DND-41 (cell line): ENCODE results near the gene CPT1A.

Experiments
- ATAC-seq: fragments of 200-7000 bp; cut with Tn5 transposase; 3 replicates; pipeline ENCODE4 v1.9.1; 2021; ENCODE audit warnings: low read depth; ENCODE audit not compliant: insufficient read depth
- DNase-seq: peaks from one replicate; pipeline ENCODE4 v3.0.0-alpha.2; 2020
- H2AFZ ChIP-seq: 2 replicates; pipeline ENCODE4 v1.6.0; 2012; ENCODE audit warnings: low read depth, low read length
- H3K27ac ChIP-seq: 2 replicates; pipeline ENCODE4 v1.5.1; 2012; ENCODE audit warnings: low read length, inconsistent platforms
- H3K27me3 ChIP-seq: fragments of 200-600 bp; sonication (generic); 2 replicates; pipeline ENCODE4 v1.6.0; 2012; ENCODE audit warnings: low read length, mild to moderate bottlenecking, inconsistent platforms; ENCODE audit not compliant: insufficient read depth, poor library complexity
- H3K36me3 ChIP-seq: 2 replicates; pipeline ENCODE4 v1.5.1; 2012; ENCODE audit warnings: low read length, inconsistent platforms; ENCODE audit not compliant: insufficient read depth
- H3K4me1 ChIP-seq: 2 replicates; pipeline ENCODE4 v1.5.1; 2012; ENCODE audit warnings: mild to moderate bottlenecking, low read length; ENCODE audit not compliant: insufficient read depth
- H3K4me2 ChIP-seq: 2 replicates; pipeline ENCODE4 v1.6.0; 2012; ENCODE audit warnings: mild to moderate bottlenecking, moderate library complexity, low read length, inconsistent platforms; ENCODE audit not compliant: insufficient read depth
- H3K4me3 ChIP-seq, 2 experiments: fragments of 200-600 bp in 1 of 2; shearing (Covaris generic) in 1 of 2; 2 replicates each; pipeline ENCODE4 v1.5.1; 2012 to 2016; ENCODE audit warnings: inconsistent platforms in 2 of 2, low read length in 2 of 2, mild to moderate bottlenecking in 2 of 2, low read depth in 1 of 2, moderate library complexity in 1 of 2
- H3K79me2 ChIP-seq: 2 replicates; pipeline ENCODE4 v1.6.0; 2012; ENCODE audit warnings: low read length, inconsistent platforms; ENCODE audit not compliant: insufficient read depth
- H3K9ac ChIP-seq: 2 replicates; pipeline ENCODE4 v1.6.0; 2012; ENCODE audit warnings: low read depth, mild to moderate bottlenecking, inconsistent platforms, low read length, moderate library complexity
- H3K9me3 ChIP-seq: 2 replicates; pipeline ENCODE4 v1.5.1; 2012; ENCODE audit warnings: low read length, moderate library complexity, mild to moderate bottlenecking, inconsistent platforms; ENCODE audit not compliant: insufficient read depth, severe bottlenecking
- H4K20me1 ChIP-seq: 2 replicates; pipeline ENCODE4 v1.6.0; 2012; ENCODE audit warnings: low read length; ENCODE audit not compliant: insufficient read depth
- CTCF ChIP-seq: IDR thresholded peaks from 2 replicates; pipeline ENCODE4 v1.5.1; 2012; ENCODE audit warnings: borderline replicate concordance, low read length, moderate library complexity, mild to moderate bottlenecking; ENCODE audit not compliant: poor library complexity, severe bottlenecking; ENCODE audit errors: extremely low read depth
- EZH2 ChIP-seq: IDR thresholded peaks from 3 replicates; pipeline ENCODE4 v1.6.1; 2012; ENCODE audit warnings: borderline replicate concordance, low read depth, mild to moderate bottlenecking, moderate library complexity, low read length, inconsistent platforms; ENCODE audit not compliant: severe bottlenecking

CPT1A gene

GRCh38 chr11:68843703-68844312 lies 2.1 kb upstream of the CPT1A start:
- peak; percentile 40 for DNase-seq
- Histone ChIP-seq H3K9ac (peak overlapping the region; percentile 85), H3K36me3 (no peaks in the 10 kb centered on the region; the same call in 1 of the 2 replicates), H2AFZ (peak overlapping the region; percentile 75), H3K9me3 (no peaks in the 10 kb centered on the region), H3K4me1 (peaks cover 50% of the 10 kb centered on the region), H4K20me1 (no peaks in the 10 kb centered on the region; the same call in 1 of the 2 replicates), H3K27ac (peak overlapping the region; percentile 65), H3K4me3 (peak overlapping the region in 1 of 2 experiments; percentile 58; a peak in 3 of 4 replicates), H3K4me2 (peak overlapping the region; percentile 69), H3K79me2 (peaks cover 19% of the 10 kb centered on the region), H3K27me3 (no peaks in the 10 kb centered on the region)
- ATAC-seq, result no peak
- TF ChIP-seq CTCF (peak; percentile 42), EZH2 (no peak)

- H3K9ac ChIP-seq, result peak overlapping the region; percentile 85
- peaks cover under 1% of the 10 kb centered on the region; the same call in 1 of the 2 replicates for H3K36me3 ChIP-seq
- no peaks in the 10 kb centered on the region for H3K27me3 ChIP-seq
- H3K4me1 ChIP-seq, result peaks cover 57% of the 10 kb centered on the region
- peak overlapping the region; percentile 75 for H2AFZ ChIP-seq
- TF ChIP-seq EZH2 (no peak), CTCF (no peak)
- DNase-seq, result peak; percentile 79
- peak; percentile 20; the same call in 2 of the 3 replicates for ATAC-seq
- peaks cover under 1% of the 10 kb centered on the region; the same call in 1 of the 2 replicates for H4K20me1 ChIP-seq
- peaks cover 26% of the 10 kb centered on the region for H3K79me2 ChIP-seq
- peak overlapping the region; percentile 69 for H3K4me2 ChIP-seq
- peak overlapping the region; percentile 16 to 58; a peak in 3 of 4 replicates for H3K4me3 ChIP-seq
- no peaks in the 10 kb centered on the region for H3K9me3 ChIP-seq
- H3K27ac ChIP-seq, result peak overlapping the region; percentile 65
Measured at GRCh38 chr11:68843052-68843561, 1.4 kb upstream of the CPT1A start.

DNA sequence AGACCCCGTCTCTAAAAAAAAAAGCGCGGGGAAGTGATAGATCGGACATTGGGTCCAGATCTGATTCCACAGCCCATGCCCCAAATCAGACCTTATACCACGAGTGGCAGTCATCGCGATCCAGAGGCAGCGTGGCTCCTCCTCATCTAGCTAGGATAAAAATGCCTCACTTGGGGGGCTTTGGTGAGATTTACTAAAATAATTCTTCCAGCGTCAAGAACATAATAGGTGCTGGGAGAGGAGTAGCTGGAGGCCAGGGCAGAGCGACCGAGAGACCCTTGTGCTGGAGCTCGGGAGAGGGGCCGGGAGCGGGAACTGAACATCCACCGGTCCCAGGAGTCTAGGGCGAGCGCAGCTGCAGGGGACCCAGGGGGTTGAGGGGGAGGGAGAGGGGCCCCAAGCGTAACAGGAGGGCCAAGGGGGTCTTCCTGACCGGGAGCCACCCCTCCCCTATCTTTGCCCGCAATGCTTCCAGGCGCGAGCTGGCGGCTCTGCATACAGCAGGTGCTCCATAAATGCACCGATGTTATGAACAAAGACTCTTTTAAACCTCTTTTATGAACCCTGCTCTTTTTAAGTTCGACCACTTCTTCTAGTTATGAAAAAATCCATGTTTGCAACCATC lies 823 bp upstream of the CPT1A start:
- Histone ChIP-seq H2AFZ (peak overlapping the region; percentile 75), H3K9ac (peak overlapping the region; percentile 85), H3K4me1 (peaks cover 63% of the 10 kb centered on the region), H4K20me1 (peaks cover 5% of the 10 kb centered on the region; the same call in 1 of the 2 replicates), H3K4me3 (peak overlapping the region; percentile 16 to 58; a peak in 3 of 4 replicates), H3K36me3 (peaks cover 5% of the 10 kb centered on the region; the same call in 1 of the 2 replicates), H3K4me2 (peak overlapping the region; percentile 69), H3K27ac (peak overlapping the region; percentile 65), H3K79me2 (peaks cover 31% of the 10 kb centered on the region), H3K27me3 (no peaks in the 10 kb centered on the region), H3K9me3 (no peaks in the 10 kb centered on the region)
- DNase-seq (no peak), ATAC-seq (no peak)
- TF ChIP-seq EZH2 (no peak), CTCF (no peak)
